Endothelial cell of umbilical vein (primary cell): ENCODE data around the gene HHIP.

Source experiments
- EZH2 ChIP-seq: IDR thresholded peaks from 2 replicates; pipeline ENCODE4 v1.6.1; 2012; ENCODE audit warnings: borderline replicate concordance, low read depth, mild to moderate bottlenecking, moderate library complexity, low read length, inconsistent platforms; ENCODE audit not compliant: severe bottlenecking
- POLR2AphosphoS5 ChIP-seq: IDR thresholded peaks from 2 replicates; pipeline ENCODE4 v1.6.1; 2012; ENCODE audit warnings: low read depth, mild to moderate bottlenecking, control low read depth, low read length, moderate library complexity; ENCODE audit not compliant: insufficient read depth
- TF ChIP-seq, protein P1 (sequence below), 2 donors: IDR thresholded peaks; 1 replicate in 1 of 2; 2 replicates in 1 of 2; pipeline ENCODE4 v1.5.1; 2011; ENCODE audit warnings: low read length in 2 of 2, mild to moderate bottlenecking in 2 of 2, moderate library complexity in 2 of 2, control low read depth in 1 of 2, inconsistent platforms in 1 of 2, low read depth in 1 of 2; ENCODE audit not compliant: insufficient read depth in 1 of 2; ENCODE audit errors: extremely low read depth in 1 of 2
- TF ChIP-seq, protein P2 (sequence below): IDR thresholded peaks from 2 replicates; pipeline ENCODE4 v1.6.1; 2011; ENCODE audit not compliant: insufficient read depth, insufficient read length

DNA sequence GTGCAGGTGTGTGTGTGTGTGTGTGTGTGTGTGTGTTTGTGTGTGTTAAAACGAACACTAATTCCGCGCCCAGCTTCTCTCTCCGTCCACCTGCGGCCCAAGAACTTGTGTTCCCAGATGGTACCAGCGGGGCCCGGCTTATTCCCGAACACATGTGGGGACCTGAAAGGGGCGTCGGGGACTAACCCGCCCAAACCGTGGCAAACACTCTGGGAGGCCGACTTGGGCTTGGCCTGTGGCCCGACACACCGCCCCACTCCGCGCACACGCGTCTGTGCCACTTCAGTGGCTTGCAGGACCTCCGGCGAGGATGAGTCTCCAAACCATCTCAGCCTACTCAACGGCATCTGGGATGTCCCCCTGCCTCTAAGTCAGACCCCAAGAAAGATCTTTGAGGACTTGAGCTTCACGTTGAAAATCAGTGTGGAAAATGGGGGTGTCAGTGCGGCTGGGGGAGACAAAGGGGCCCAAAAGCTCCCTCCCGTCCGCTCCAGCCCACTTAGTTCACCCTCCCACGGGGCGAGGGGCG is 790 bp upstream of the HHIP start:
- TF ChIP-seq, protein P1, sequence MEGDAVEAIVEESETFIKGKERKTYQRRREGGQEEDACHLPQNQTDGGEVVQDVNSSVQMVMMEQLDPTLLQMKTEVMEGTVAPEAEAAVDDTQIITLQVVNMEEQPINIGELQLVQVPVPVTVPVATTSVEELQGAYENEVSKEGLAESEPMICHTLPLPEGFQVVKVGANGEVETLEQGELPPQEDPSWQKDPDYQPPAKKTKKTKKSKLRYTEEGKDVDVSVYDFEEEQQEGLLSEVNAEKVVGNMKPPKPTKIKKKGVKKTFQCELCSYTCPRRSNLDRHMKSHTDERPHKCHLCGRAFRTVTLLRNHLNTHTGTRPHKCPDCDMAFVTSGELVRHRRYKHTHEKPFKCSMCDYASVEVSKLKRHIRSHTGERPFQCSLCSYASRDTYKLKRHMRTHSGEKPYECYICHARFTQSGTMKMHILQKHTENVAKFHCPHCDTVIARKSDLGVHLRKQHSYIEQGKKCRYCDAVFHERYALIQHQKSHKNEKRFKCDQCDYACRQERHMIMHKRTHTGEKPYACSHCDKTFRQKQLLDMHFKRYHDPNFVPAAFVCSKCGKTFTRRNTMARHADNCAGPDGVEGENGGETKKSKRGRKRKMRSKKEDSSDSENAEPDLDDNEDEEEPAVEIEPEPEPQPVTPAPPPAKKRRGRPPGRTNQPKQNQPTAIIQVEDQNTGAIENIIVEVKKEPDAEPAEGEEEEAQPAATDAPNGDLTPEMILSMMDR (IDR thresholded peaks at IDR 0.05; ENCODE audit: extremely low read depth in 1 of 2, insufficient read depth in 1 of 2, low read depth in 1 of 2, low read length in 2 of 2): no peak
- TF ChIP-seq, protein P2, sequence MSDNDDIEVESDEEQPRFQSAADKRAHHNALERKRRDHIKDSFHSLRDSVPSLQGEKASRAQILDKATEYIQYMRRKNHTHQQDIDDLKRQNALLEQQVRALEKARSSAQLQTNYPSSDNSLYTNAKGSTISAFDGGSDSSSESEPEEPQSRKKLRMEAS: no peak
- TF ChIP-seq POLR2AphosphoS5 (no peak), EZH2 (no peak)
